GM21723 (cell line): Measurements from ENCODE around the gene CCNF.
A peak's percentile ranks its signal among the peaks of the same experiment; 100 is the strongest.
"Not testable (repeated sequence)": the region's sequence is repeated elsewhere in the genome, so short reads cannot be mapped to it uniquely, and the experiment has no call there.

ENCODE experiments used
- ATAC-seq: cut with Tn5 transposase; IDR thresholded peaks from one replicate; pipeline ENCODE4 v1.9.1; 2021; ENCODE audit warnings: mild to moderate bottlenecking, moderate library complexity; ENCODE audit not compliant: unreplicated experiment

CCNF gene

GRCh38 chr16:2429034-2429770 lies at the start of gene CCNF:
TSS of gene CCNF (plus strand) at chr16:2429447. CDS start at chr16:2429482, 35 bp downstream.
- ATAC-seq = peak; percentile 78

- ATAC-seq = no peak
Measured at GRCh38 chr16:2383501-2383900, 45.7 kb upstream of the CCNF start.

- no peak for ATAC-seq
Measured at GRCh38 chr16:2384426-2384825, 44.8 kb upstream of the CCNF start.

GRCh38 chr16:2385190-2385836 lies 43.9 kb upstream of the CCNF start:
- ATAC-seq = no peak

GRCh38 chr16:2385982-2386381 lies 43.3 kb upstream of the CCNF start:
- not testable (repeated sequence) for ATAC-seq

- no peak for ATAC-seq
Measured at GRCh38 chr16:2386990-2387389, 42.3 kb upstream of the CCNF start.

GRCh38 chr16:2388139-2388874 lies 40.9 kb upstream of the CCNF start:
- no peak for ATAC-seq

GRCh38 chr16:2388875-2389433 lies 40.3 kb upstream of the CCNF start:
- no peak for ATAC-seq

GRCh38 chr16:2392025-2392424 lies 37.2 kb upstream of the CCNF start:
- no peak for ATAC-seq

- ATAC-seq = no peak
Measured at GRCh38 chr16:2398520-2398919, 30.7 kb upstream of the CCNF start.

- ATAC-seq = no peak
Measured at GRCh38 chr16:2404099-2404498, 25.1 kb upstream of the CCNF start.

- ATAC-seq = no peak
Measured at GRCh38 chr16:2415085-2415484, 14.2 kb upstream of the CCNF start.

- ATAC-seq = no peak
Measured at GRCh38 chr16:2420035-2420434, 9.2 kb upstream of the CCNF start.

- ATAC-seq = no peak
Measured at GRCh38 chr16:2422123-2422867, 7.0 kb upstream of the CCNF start.

GRCh38 chr16:2424061-2425007 lies 4.9 kb upstream of the CCNF start:
- ATAC-seq = no peak

- no peak for ATAC-seq
Measured at GRCh38 chr16:2425008-2425518, 4.2 kb upstream of the CCNF start.

GRCh38 chr16:2425825-2426430 lies 3.3 kb upstream of the CCNF start:
- ATAC-seq = no peak

GRCh38 chr16:2426941-2427361 lies 2.3 kb upstream of the CCNF start:
- no peak for ATAC-seq

GRCh38 chr16:2427526-2427925 lies 1.7 kb upstream of the CCNF start:
- no peak for ATAC-seq
